ENCODE data around the gene PIP5KL1.
A peak's percentile ranks its signal among the peaks of the same experiment; 100 is the strongest.

The PIP5KL1 gene

DNA sequence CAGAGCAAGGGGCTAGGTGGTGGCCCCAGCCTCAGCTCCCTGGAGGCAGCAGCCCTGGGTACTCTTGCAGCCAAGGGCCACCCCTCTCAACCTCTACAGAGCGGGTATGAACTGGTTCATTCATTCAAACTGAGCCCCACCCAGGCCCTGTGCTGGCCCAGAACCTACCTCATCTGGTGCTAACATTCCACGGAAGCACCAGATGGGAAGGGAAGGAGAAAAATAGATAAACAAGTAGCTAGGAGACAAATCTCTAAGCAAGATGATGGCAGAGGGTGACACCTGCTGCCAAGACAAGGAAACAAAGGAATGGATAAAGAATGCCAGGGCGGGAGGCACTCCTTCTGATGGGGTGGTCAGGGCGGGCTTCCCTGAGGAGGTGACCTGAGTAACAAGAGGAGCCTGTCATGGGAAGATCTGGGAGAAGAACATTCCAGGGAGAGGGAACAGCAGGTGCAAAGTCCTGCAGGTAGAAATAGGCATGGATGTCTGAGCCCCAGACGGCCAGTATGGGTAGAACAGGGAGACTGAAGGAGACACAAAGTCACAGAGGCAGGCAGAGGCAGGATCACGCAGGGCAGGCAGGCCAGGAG, 19.9 kb downstream of the PIP5KL1 start:
- TF ChIP-seq, protein P1, sequence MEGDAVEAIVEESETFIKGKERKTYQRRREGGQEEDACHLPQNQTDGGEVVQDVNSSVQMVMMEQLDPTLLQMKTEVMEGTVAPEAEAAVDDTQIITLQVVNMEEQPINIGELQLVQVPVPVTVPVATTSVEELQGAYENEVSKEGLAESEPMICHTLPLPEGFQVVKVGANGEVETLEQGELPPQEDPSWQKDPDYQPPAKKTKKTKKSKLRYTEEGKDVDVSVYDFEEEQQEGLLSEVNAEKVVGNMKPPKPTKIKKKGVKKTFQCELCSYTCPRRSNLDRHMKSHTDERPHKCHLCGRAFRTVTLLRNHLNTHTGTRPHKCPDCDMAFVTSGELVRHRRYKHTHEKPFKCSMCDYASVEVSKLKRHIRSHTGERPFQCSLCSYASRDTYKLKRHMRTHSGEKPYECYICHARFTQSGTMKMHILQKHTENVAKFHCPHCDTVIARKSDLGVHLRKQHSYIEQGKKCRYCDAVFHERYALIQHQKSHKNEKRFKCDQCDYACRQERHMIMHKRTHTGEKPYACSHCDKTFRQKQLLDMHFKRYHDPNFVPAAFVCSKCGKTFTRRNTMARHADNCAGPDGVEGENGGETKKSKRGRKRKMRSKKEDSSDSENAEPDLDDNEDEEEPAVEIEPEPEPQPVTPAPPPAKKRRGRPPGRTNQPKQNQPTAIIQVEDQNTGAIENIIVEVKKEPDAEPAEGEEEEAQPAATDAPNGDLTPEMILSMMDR (IDR thresholded peaks at IDR 0.05; ENCODE audit: low read depth, low read length) = peak; percentile 15
- no peak for DNase-seq (ENCODE audit: extremely low read depth, low read depth)

DNA sequence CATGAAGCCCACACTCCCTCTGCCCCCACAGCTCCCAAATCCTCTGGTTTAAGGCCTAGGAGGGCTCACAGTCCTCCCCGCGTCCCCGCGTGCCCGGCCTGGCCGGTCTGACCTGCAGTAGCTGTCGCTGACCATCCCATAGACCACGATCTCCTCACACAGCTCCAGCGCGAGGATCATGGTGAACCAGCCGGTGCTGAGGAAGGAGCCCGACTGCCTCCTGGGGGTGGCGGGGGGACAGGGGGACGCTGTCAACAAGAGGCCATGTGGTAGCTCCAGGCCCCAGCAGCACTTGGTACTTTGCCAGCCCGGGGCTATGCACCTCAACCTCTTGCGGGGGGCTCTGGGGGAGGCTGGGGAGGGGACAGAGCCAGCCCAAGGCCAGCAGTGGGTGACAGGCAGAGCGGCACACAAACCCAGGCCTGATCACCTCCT, 20.7 kb downstream of the PIP5KL1 start:
- TF ChIP-seq, protein P1 (IDR thresholded peaks at IDR 0.05; ENCODE audit: low read depth, low read length) = no peak
- no peak for DNase-seq (ENCODE audit: extremely low read depth, low read depth)

DNA sequence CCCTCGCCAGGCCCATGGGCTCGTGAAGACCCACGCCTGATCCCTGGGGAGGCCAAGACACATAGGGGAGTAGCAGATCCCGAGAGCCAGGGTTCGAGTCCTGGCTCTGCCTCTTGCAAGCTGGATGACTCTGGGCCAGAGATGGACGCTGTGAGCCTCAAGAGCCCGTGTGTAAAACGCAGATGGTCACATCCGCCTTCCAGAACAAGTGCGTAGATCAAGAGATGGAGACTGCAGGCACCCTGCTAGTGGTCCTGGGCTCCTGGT, 22.0 kb downstream of the PIP5KL1 start:
- no peak for DNase-seq (ENCODE audit: extremely low read depth, low read depth)
- TF ChIP-seq, protein P1 (IDR thresholded peaks at IDR 0.05; ENCODE audit: low read depth, low read length) = no peak

DNA sequence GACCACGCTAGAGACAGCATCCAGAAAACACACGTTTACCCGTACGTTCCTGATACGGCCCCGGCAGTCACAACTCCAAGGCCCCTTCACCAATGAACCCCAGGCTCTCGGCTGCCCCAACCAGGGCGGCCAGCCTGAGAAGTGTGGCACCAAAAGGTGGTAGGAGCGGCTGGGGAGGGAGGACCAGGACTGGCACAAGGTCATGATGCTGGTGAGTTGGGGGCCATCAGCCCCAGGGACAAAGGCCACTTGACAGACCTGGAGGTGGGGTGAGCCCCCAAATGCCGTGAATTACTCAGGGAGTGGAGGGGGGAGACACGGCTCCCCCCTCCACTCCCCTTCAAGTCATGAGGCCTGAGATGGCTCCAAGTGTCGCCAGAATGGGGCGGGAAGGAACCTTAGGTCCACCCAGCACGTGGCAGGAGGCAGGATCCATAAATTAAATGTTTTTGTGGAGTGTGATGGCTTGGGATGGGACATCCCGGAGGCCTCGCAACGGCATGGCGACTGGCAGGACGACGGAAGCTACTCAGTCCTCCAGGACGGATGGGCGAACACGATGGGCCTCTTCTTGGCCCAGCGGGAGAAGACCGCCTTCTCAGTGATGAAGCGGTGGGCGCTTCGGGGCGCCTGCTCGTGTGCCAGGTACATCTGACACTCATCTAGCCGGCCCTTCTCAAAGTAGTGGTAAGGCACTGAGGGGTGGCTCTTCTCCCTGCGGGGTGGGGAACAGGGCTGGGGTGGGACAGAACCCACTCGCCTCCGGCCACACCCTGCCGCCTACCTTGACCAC, 22.5 kb downstream of the PIP5KL1 start:
- TF ChIP-seq, protein P1 (IDR thresholded peaks at IDR 0.05; ENCODE audit: low read depth, low read length) = no peak
- no peak for DNase-seq (ENCODE audit: extremely low read depth, low read depth)

DNA sequence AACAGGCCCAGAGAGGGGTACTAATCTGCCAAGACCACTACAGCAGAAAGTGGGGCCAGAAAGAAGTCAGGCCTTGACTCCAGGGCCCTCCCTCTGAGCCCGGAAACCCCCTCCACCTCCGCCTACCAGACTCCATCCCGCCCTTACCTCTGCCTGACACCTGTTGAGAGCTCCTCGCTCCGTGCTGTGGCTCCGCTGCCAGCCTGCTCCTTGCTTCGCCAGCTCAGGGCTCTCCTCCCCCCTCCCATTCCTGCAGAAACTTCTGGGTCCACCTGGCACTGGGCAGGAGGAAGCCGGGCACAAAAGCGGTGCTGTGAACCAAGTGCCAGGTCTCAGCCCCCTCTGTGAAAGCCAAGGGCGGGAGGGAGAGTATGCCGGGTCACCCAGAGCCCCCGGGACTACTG, 24.8 kb downstream of the PIP5KL1 start:
- DNase-seq (ENCODE audit: extremely low read depth, low read depth) = no peak
- TF ChIP-seq, protein P1 (IDR thresholded peaks at IDR 0.05; ENCODE audit: low read depth, low read length) = no peak

DNA sequence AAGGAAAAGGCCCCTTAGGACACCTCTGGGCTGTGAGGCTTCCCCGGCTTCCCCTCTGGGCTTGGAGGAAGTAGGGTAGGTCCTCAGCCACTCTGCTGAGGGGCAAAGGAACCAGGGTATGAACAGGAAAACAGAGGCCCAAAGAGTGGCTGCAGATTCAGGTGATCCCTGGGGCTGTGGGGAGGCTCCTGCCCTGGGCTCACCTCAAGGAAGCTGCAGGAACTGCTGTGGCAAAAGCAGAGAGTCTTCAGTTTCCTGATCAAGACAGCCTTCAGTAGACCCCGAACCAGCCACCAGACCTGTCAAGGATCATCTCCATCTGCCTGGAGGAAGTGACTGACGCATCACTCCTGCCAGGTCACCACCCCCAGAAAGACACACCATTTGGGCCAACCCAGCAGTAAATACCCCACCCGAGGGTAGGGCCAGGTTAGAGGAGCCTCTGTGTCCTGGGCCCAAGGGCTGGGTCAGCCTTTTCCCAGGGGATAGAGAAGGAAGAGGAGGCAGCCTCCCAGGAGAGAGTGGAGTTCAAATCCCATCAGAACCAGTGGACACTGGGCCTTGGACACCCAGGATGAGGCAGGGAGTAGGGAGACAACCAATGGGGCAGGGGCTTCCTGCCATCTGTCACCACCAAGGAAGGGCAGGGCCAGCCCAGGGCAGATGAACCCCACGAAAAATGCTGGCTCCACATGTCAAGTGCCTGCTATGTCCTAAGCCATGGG, 25.4 kb downstream of the PIP5KL1 start:
- no peak for DNase-seq (ENCODE audit: extremely low read depth, low read depth)
- TF ChIP-seq, protein P1 (IDR thresholded peaks at IDR 0.05; ENCODE audit: low read depth, low read length) = no peak

DNA sequence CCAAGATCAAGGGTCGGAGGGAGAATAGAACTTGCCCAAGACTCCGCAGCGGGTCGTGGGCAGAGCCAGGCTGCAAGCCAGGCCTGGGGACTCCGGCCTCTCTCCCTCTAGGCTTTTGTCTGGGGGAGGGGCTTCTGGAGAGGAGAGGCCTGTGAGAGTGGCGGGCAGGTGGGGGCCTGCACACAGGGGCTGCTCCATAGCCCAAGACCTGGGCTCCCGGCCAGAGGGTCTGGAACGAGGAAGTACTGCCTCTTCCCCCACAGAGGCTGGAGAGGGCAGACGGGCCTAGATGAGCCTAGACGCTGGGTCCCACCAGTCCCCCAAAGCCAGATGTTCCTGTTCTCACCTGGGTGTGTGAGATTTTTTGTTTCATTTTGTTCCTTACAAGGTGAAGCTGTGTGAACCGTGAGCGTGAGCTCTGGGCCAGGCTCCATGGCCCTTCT, 26.0 kb downstream of the PIP5KL1 start:
- TF ChIP-seq, protein P1 (IDR thresholded peaks at IDR 0.05; ENCODE audit: low read depth, low read length) = no peak
- no peak for DNase-seq (ENCODE audit: extremely low read depth, low read depth)

All from AG09319 (cell line).